Stomach (tissue), 8 donors: ENCODE results near the gene PHLDA1. TPM values are rescaled to one million over a fixed set of nuclear protein-coding genes. Genes with fewer than 3 reads are reported as not detected.

Experiments
- polyA plus RNA-seq, 3 donors: library from polyadenylated mRNA; stranded (reverse); fragments of 200-250 nt; gene quantifications; one replicate each; pipeline ENCODE4 v1.2.3, GENCODE V29; 2013
- total RNA-seq, 5 donors: library from RNA; depleted of rRNA; stranded (reverse); fragments of >200 nt; gene quantifications; one replicate each; pipeline versions ENCODE4 v1.1.0 to v1.2.3, GENCODE V29; 2014 to 2016
- donor health status: healthy with polysubstance abuse.
- donor health status: Bipolar disorder and iron deficiency.
- donor health status: healthy.

PHLDA1 gene
- total and polyA plus RNA-seq, 8 donors, result 4.9 to 62.4 (median 16.5) TPM

Other genes with a start within 250 kb of the PHLDA1 start
- 100 to 1,000 TPM in 4 of 5 donors, 10 to 100 TPM in 1; 95.0 to 342 (median 257) TPM for gene NAP1L1, start 52.9 kb upstream of the PHLDA1 start, total RNA-seq
- gene NAP1L1, start 52.9 kb upstream of the PHLDA1 start, polyA plus RNA-seq, result 100 to 1,000 TPM; 197 to 329 (median 206) TPM